GM12865 (cell line): ENCODE data around the gene CNNM3.

ENCODE experiments used
- DNase-seq: peaks from one replicate; pipeline ENCODE4 v3.0.0; 2010; ENCODE audit warnings: low read depth
- H3K4me3 ChIP-seq: 2 replicates; pipeline ENCODE4 v1.5.1; 2011; ENCODE audit warnings: mild to moderate bottlenecking, low read depth, low read length, control low read depth
- CTCF ChIP-seq: IDR thresholded peaks from 2 replicates; pipeline ENCODE4 v1.5.1; 2011; ENCODE audit warnings: low read length, control low read depth, low read depth, inconsistent platforms; ENCODE audit not compliant: insufficient read depth; ENCODE audit errors: missing control alignments

Gene CNNM3

GRCh38 chr2:96811917-96812316 lies 4.2 kb upstream of the CNNM3 start:
- DNase-seq, result no peak
- no peak overlapping the region for H3K4me3 ChIP-seq
- TF ChIP-seq CTCF, result no peak

GRCh38 chr2:96813656-96814055 lies 2.4 kb upstream of the CNNM3 start:
- no peak overlapping the region for H3K4me3 ChIP-seq
- no peak for DNase-seq
- no peak for TF ChIP-seq CTCF

GRCh38 chr2:96815326-96816126 lies 542 bp upstream of the CNNM3 start:
- peak overlapping the region; percentile 68 for H3K4me3 ChIP-seq
- DNase-seq, result peak; percentile 24
- TF ChIP-seq CTCF, result no peak

GRCh38 chr2:96816836-96817702 lies 1.0 kb downstream of the CNNM3 start:
- TF ChIP-seq CTCF, result no peak
- DNase-seq, result peak; percentile 16
- H3K4me3 ChIP-seq, result peak overlapping the region; percentile 53

- DNase-seq, result no peak
- H3K4me3 ChIP-seq, result no peak overlapping the region
- TF ChIP-seq CTCF, result no peak
Observed at GRCh38 chr2:96817882-96818281, 1.8 kb downstream of the CNNM3 start.

GRCh38 chr2:96819128-96819875 lies 3.2 kb downstream of the CNNM3 start:
- no peak for DNase-seq
- no peak for TF ChIP-seq CTCF

More at GRCh38 chr2:96819128-96819875, 3.2 kb downstream of the CNNM3 start:
- H3K4me3 ChIP-seq, result no peak overlapping the region
